ENCODE data around the gene PEAK1. TPM values are rescaled to one million over a fixed set of nuclear protein-coding genes. Genes with fewer than 3 reads are reported as not detected.

Gene PEAK1
- total and polyA plus RNA-seq, 9 of the 15 experiments (the other 6 are each of a cell fraction or from before 2014, with no cell fraction given), result 0.99 to 22.4 (median 10.8) TPM

DNA sequence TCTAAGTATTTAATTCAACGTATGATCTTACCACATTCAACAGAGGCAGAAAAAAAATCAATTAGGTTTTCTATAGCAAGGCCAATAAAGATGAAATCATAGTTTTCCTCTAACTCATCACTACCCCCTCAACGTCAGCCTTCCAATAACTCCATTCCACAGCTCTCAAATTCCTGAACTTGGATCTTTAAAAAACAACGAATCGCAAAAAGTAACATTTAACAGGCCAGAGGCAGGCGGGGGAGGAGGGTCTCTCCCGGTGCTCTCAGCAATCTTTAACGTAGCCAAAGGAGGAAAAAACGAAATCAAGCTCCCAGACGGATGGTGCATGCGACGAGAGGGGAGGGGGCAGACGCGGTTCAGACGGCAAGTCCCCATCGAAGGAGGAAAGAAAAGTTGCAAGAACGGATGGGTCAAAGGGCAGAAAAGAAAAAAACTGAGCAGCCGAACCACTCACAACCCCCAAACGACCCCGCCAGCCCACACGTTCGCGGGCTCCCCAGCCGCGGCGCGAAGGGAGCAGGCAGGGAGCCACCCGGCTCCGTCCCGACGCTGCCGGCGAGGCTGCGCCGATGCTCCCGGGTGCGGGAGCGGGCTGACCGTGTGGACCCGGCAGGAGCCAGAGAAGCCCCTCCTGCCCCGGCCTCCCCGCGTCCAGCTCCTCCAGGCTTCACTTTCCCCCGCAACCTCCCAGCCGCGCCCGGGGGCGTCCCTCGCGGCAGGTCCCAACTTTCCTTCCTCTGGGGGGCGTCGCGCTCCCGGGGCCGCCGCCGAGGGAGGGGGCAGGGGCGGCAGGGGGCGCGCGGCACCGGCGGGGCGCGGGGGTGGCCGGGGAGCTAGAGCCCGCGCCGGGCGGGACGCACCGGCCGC lies 703 bp downstream of the PEAK1 start (continued):
- TF ChIP-seq, protein P1, sequence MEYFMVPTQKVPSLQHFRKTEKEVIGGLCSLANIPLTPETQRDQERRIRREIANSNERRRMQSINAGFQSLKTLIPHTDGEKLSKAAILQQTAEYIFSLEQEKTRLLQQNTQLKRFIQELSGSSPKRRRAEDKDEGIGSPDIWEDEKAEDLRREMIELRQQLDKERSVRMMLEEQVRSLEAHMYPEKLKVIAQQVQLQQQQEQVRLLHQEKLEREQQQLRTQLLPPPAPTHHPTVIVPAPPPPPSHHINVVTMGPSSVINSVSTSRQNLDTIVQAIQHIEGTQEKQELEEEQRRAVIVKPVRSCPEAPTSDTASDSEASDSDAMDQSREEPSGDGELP (CRISPR knock-in tag; IDR thresholded peaks at IDR 0.05; ENCODE audit: borderline replicate concordance), result 0 out of 2 replicates have a peak, but pooled peaks have one; percentile 42
- TF ChIP-seq, protein P2, sequence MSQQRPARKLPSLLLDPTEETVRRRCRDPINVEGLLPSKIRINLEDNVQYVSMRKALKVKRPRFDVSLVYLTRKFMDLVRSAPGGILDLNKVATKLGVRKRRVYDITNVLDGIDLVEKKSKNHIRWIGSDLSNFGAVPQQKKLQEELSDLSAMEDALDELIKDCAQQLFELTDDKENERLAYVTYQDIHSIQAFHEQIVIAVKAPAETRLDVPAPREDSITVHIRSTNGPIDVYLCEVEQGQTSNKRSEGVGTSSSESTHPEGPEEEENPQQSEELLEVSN (IDR thresholded peaks at IDR 0.05; ENCODE audit: borderline replicate concordance in 1 of 2, extremely low read depth in 1 of 2, insufficient read depth in 1 of 2, insufficient read length in 1 of 2, low read depth in 1 of 2, low read length in 1 of 2, poor library complexity in 1 of 2, severe bottlenecking in 1 of 2), result peak in 1 of 2 experiments; percentile 49
- no peak for TF ChIP-seq TGIF2 (CRISPR knock-in tag; IDR thresholded peaks at IDR 0.05)
- TF ChIP-seq, protein P3, sequence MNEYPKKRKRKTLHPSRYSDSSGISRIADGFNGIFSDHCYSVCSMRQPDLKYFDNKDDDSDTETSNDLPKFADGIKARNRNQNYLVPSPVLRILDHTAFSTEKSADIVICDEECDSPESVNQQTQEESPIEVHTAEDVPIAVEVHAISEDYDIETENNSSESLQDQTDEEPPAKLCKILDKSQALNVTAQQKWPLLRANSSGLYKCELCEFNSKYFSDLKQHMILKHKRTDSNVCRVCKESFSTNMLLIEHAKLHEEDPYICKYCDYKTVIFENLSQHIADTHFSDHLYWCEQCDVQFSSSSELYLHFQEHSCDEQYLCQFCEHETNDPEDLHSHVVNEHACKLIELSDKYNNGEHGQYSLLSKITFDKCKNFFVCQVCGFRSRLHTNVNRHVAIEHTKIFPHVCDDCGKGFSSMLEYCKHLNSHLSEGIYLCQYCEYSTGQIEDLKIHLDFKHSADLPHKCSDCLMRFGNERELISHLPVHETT (CRISPR knock-in tag; conservative IDR thresholded peaks at IDR 0.05 in 1 of 2, IDR thresholded peaks at IDR 0.05 in 1 of 2), result peak in 1 of 2 experiments; percentile 80; a peak in 2 of 4 replicates
- TF ChIP-seq, protein P4, sequence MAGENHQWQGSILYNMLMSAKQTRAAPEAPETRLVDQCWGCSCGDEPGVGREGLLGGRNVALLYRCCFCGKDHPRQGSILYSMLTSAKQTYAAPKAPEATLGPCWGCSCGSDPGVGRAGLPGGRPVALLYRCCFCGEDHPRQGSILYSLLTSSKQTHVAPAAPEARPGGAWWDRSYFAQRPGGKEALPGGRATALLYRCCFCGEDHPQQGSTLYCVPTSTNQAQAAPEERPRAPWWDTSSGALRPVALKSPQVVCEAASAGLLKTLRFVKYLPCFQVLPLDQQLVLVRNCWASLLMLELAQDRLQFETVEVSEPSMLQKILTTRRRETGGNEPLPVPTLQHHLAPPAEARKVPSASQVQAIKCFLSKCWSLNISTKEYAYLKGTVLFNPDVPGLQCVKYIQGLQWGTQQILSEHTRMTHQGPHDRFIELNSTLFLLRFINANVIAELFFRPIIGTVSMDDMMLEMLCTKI (IDR thresholded peaks at IDR 0.05; ENCODE audit: partially characterized antibody), result no peak
- peak; percentile 14 for TF ChIP-seq FUS (optimal IDR thresholded peaks at IDR 0.05; ENCODE audit: low read depth, low read length)
- TF ChIP-seq, protein P5, sequence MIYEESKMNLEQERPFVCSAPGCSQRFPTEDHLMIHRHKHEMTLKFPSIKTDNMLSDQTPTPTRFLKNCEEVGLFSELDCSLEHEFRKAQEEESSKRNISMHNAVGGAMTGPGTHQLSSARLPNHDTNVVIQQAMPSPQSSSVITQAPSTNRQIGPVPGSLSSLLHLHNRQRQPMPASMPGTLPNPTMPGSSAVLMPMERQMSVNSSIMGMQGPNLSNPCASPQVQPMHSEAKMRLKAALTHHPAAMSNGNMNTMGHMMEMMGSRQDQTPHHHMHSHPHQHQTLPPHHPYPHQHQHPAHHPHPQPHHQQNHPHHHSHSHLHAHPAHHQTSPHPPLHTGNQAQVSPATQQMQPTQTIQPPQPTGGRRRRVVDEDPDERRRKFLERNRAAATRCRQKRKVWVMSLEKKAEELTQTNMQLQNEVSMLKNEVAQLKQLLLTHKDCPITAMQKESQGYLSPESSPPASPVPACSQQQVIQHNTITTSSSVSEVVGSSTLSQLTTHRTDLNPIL (CRISPR knock-in tag; IDR thresholded peaks at IDR 0.05), result no peak
- TF ChIP-seq ATF1 (CRISPR knock-in tag; IDR thresholded peaks at IDR 0.05), result no peak
- TF ChIP-seq ATF1 (tag; IDR thresholded peaks at IDR 0.05), result peak; percentile 15; the same call in 1 of the 2 replicates
- TF ChIP-seq, protein P6, sequence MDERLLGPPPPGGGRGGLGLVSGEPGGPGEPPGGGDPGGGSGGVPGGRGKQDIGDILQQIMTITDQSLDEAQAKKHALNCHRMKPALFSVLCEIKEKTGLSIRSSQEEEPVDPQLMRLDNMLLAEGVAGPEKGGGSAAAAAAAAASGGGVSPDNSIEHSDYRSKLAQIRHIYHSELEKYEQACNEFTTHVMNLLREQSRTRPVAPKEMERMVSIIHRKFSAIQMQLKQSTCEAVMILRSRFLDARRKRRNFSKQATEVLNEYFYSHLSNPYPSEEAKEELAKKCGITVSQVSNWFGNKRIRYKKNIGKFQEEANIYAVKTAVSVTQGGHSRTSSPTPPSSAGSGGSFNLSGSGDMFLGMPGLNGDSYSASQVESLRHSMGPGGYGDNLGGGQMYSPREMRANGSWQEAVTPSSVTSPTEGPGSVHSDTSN (CRISPR knock-in tag; IDR thresholded peaks at IDR 0.05; ENCODE audit: low read depth), result no peak
- TF ChIP-seq, protein P6 (tag; conservative IDR thresholded peaks at IDR 0.05; ENCODE audit: low read depth), result no peak

All from K562 (cell line).